Epidermal melanocyte (primary cell): ENCODE measurements around the gene PTPRD.

Experiments
- DNase-seq: peaks from one replicate; pipeline ENCODE4 v3.0.0; 2011; ENCODE audit warnings: low spot score; ENCODE audit not compliant: insufficient read length

The PTPRD gene

DNA sequence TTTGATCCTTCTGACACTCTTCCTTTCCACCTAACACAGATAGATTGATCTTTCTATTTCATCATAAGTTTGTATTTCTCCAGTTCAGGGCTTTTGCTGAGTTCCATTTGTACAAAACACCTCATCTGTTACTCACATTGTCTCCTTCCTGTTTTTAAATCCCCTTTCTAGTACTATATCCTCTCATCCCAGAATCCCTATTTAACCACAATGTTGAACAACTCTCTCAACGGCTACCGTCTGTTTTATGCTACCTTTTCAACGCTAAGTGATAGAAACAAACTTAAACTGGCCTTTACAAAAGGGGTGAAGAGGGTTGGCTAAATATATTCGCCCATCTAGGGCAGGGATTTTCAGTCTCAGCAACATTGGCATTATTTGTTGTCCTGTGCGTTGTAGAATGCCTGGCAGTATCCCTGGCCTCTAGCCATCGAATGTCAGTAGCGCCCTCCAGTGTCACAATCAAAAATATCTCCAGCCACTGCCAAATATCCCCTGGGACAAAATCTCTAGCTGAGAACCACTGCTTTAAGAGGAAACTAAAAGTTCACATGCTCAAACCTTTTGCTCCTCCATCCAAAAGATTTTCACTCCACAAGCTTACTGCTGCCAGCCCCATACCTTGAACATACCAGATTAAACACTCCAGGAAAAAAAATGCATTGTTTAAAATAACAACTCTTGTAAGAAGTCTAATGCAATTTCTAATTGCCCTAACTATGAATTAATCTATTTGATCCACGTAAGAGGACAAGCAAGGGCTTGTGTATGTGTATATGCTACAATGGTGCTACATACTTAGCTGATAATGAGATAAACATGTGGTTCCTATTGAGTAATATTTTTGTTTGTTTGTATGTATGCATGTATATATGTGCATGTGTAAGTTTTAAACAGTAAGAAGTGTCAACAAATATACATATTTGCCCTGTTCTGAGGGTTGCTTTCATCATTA lies 344.0 kb downstream of the PTPRD start:
- DNase-seq = no peak

DNA sequence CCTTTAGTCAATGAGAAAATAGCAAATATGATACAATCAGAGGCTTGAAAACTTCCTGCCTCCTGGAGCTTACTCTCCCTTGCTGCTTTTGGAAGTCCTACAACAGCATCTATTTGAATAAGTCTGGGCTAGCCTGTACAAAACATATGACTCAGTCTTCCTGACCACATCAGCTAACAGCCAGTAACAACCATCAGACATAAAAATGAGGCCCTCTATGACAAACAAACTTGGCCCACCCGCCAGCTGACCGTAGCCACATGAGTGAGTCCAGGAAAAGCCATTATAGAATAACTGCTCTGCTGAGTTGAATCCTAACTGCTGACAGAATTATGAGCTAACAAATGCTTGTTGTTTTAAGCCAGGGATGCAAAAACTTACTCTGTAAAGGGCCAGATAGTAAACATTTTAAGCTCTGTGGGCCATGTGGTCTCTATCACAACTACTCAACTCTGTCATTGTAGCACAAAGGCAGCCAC lies 347.6 kb downstream of the PTPRD start:
- peak; percentile 24 for DNase-seq

DNA sequence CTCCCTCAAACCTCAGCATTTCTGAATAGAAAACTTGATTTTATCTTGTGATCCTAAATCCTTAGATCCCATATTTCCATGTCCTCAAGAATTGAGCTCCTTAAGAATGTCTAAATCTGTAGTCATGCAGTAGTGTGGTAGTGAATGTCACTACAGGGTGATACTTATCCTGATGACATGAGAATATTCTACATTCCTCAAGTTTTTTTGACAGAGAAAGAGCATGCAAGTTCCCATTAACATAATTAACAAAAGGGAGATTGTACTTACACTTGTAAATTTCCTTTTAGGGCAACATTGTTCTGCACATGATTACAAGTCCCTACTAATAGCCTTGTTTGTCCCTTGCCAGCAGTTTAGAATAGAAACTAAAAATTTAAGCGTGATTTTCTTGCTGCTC lies 352.3 kb downstream of the PTPRD start:
- DNase-seq = no peak

DNA sequence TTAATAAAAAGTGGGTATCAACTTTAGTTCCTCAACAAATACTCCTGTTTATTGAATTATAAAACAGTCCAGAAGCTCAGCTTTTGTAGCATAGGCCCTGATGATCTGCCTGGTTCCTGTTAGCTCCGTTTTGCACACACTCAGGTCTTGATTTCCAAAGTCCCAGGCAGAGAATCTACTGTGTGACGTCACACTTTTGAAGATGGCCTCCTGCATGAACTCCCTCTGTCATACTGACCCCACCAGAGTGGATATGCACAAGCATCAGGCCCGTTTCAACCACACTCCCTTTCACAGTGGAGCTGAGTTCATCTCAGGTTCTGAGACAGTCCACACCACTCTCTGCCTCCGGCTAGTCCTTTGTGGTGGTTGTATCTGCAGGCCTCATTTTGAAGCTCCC lies 353.1 kb downstream of the PTPRD start:
- no peak for DNase-seq

DNA sequence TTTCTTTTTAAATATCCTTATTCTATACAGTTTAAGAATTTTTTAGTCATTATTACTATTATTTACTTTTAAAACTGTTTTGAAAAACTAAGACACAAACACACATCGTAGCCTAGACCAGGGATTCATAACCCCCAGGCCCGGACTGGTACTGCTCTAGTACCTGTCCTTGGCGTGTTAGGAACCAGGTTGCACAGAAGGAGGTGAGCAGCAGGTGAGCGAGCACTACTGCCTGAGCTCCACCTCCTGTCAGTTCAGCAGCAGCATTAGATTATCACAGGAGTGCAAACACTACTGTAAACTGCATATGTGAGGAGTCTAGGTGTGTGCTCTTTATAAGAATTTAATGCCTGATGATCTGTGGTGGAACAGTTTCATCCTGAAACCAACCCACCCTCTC lies 357.0 kb downstream of the PTPRD start:
- no peak for DNase-seq

DNA sequence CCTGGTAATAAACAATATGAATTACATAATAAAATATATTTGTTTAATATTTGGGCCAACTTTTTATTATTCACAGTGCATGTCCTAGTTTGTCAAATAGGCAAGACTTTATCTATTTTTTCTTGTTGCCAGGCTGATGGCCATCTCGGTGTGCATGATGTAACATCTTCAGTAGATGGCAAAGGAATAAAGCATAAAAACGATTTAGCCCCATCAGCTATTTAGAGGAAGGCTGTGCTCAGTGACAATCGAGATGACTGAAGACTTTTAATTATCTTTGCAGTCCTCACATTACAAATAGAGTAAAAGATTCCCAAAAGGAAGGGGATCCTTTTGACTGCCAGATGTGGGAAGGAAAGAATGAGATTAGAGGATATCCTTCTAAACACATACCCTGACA lies 358.5 kb downstream of the PTPRD start:
- DNase-seq = no peak

DNA sequence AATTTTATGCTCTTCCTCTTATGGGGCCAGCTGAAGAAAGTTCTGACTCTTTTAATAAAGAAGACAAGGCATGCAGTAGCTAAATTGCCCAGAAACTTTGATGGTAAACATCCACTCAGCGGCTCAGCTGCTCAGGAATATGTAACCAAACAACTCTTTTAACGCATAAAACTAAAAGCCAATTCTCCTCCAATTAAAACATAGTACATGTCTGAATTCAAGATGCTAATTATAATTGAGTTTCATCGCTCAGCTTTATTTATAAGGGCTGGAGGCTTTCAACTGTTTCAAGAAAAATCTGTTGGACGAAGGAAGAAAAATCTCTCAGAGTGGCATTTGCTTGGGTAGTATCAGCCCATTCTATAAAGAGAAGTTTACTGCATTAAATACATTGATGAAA lies 359.5 kb downstream of the PTPRD start:
- no peak for DNase-seq

DNA sequence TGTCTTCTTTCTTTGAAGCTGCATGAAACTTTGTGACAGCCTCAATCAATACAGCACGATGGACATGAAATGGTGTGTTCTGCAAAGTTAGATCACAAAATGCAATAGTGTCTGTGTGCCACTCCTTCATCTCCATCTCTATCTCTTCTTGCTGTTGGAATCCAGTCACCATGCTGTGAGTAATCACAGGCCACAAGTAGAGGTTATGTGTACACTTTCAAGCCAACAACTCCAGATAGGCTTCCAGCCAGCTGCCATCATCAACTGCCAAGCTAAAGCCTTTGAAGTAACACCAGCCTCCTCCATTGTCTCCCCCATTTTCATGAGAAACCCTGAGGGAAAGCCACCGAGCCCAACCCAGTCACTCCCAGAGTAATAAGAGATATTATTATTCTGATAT lies 360.6 kb downstream of the PTPRD start:
- no peak for DNase-seq

DNA sequence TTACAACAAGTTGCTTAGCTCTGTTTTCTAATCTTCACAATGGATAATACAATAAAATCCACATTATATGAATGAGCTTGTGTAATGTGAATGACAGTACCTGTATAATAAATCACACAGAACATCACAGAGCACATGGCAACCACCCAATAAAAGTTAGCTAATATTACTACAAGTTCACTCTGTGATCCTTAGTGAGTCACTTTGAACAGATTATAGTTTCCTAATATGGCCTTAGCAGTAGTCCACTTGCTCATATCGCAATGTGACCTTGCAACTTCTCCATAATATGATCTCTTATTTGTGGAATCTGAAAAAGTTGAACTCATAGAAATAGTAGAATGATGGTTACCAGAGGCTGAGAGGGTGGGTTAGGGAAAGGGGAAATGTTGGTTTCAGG lies 361.3 kb downstream of the PTPRD start:
- no peak for DNase-seq

DNA sequence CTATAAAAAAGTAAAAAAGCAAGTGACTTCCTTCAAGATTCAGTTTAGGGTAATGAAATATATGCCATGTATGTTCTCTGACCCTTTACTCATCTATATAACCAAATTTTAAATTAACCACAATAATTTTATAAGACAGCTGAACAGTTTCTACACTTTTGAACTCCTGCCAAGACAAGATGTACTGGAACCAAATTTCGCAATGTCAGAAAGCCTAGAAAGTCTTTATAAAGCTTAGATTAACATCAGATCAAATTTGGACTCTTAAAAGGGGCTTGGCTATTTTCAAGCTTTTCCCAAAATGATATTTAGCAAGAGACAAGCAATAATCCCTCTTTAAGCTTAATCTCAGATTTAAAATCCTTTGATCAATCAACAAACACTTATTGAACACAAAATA lies 362.6 kb downstream of the PTPRD start:
- no peak for DNase-seq

DNA sequence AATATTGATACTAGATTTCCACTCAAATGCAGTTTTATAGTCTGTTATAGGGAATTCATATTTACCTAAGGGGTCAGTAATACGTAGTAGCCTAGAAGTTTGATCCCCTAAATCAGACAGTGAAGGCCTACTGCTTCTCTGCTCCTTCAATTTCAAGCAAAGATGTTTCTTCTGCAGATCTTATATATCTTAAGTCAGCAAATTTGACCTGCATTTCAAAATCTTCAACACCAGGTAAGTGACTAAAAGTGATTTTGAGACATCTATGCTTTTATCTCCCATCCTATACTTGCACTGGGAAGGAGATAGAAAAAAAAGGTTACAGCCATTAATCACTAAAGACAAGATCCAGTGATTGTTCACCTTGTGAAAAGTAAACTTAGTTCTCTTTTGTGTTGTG lies 363.9 kb downstream of the PTPRD start:
- DNase-seq = no peak

DNA sequence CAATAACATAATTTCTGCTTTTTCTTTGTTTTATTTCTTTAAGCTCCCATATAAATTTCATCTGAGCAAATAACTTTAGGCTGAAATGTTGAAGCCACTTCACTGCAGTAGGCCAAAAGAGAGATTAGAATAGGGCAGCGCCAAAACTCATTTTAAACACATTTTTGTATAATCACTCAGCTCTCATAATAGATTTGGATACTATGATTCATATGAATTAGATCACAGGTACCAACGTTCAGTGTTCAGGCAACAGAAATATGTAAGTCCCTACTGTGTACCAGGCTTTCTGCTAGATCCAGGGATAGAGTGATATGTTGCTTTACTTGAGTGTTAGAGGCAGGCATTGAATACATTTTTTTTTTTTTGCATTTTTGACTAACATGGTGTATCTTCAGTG lies 370.5 kb downstream of the PTPRD start:
- DNase-seq = no peak

DNA sequence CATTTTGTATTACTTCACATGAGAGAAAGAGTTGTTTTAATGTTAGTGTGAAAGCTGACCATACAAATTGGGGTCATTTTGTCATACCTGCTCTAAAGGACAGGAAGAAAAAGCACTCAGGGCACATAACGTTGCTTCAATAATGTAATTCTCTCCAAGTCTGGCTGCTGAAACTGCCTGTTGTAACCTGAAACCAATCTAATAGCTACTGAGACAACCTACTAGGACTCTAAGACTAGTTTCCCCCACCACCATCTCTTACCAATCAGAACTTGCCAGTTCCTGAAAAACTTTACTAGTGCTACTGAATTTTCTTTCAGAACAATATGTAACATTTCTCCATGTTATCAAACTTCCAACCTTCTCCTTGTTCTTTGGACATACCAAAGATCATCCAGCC lies 374.7 kb downstream of the PTPRD start:
- no peak for DNase-seq

DNA sequence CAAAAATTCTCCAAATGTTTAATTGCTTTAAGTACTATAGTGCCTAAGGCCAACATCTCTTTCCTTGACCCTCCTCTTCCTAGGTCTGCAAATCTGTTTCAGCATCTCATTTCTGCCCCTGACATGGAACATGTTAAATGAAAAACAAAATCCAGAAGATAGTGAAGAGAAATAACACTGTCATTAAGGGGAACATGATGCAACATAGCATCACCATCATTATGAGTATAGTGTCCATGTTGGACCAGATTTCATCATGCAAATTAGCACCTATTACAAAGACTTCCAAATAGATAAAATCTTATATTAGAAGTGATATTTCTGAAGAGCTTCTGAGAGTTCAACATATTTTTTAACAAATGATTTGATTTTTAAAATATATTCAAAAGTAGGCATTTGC lies 375.2 kb downstream of the PTPRD start:
- no peak for DNase-seq

DNA sequence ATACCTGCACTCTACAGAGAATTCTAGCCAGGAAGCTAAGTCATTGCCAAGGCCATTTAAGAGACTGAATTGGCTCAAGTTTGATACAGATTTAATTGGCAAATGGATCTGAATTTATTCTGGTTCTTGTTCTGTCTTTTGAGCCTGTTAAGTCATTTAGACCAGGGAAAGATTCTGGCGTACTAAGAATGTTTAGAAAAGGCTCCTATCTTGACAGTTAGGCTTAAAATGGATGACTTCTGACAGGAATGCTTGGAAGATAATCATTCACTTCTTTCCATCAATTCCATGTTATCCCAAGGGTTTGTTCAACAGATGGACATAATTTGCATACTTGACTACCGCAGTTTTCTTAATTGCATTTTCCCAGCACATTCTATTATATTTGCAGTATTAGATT lies 376.6 kb downstream of the PTPRD start:
- DNase-seq = no peak

DNA sequence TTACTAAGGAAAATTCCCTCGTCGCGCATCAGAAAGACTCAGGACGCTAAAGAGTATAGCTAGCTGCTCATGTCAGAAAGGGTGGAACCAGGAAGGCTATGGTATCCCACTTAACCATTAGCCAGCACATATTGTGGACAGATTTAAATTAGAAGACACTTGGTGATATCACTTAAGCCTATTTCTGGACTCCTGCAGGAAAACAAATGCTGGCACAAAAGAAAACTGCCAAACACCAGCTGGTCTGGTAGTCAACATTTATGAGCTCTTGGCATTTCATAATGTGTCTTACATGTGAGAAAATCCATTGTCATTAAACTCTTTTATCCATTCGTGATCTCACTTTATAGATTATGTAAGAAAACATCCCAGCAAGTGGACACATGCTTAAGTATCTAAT lies 377.4 kb downstream of the PTPRD start:
- no peak for DNase-seq

DNA sequence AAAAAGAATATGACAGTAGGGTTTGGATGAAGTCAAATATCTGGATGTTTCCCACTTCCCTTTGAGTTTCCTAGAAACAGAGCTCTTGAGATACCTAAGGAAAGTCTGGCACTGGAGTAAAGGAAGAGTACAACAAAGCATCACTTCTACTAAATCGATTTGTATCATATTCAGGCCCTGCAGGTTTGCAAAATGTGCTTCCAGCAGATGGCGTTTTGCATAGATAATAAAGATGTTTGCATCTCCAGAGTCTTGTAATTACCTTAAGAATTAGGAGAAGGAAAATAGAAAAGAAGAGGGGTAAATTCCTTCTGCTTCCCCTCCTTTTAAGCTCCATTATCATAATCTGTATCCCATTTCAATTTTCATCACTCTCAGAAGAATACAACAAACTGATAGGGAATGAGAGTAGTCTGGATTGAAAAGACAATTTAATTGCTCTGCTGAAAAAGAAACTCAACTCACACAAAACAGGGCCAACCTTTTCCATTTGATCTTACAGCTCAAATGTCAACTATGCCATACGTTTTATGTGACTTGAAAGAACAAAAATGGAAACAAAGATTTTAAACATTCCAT lies 380.4 kb downstream of the PTPRD start:
- DNase-seq = no peak

DNA sequence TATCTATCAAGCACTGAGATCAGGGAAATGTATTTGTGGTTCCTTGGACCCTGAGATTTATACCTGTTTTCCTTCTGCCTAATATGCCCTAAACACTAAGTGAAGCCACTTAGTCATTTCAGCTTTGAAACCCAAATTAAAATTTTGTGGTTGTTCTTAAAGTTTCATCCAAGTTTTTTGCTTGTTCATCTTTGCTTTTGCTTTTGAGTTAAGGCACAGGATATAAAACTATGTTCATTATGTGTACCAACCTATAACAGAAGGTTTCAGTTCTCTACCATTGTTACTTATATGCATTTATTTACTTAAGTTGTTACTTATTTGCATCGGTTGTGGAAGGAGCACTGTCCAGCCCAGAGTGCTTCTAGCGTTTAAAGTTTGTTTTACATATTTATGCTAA lies 382.3 kb downstream of the PTPRD start:
- no peak for DNase-seq

DNA sequence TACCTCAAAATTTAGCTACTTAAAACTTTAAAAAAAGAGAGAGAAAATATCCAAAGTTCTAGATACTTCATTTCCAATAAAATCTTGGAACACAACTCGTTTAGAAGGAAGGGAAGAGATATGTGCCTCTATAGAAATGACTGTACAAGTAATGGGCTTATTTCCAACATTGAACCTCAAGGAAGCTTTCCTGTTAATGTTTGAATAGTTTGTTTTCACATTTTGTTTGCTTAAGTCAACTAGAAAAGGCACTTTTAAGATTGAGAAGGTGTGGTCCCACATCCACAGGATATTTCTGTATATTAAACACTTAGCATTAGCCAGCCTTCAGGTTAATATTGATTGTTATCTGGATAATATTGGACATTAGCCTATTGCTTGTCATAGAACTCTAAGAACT lies 384.7 kb downstream of the PTPRD start:
- DNase-seq = no peak

DNA sequence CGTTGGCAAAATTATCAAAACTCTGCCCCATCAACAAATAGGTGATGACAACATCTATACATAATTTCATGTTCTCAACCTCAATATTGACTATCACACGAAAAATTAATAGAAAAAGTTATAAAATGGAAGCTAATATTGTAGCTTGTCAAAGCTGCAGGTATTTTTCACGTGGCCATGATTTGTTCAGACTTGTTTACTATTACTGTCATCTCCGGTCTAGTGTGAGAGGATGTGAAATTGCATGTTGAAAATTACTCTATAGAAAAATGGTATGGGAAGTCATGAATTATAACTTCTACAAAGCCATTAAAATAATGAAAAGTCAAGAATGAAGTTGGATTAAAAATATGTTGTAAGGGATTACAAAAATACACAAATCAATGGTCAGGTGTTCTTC lies 385.8 kb downstream of the PTPRD start:
- DNase-seq = no peak

DNA sequence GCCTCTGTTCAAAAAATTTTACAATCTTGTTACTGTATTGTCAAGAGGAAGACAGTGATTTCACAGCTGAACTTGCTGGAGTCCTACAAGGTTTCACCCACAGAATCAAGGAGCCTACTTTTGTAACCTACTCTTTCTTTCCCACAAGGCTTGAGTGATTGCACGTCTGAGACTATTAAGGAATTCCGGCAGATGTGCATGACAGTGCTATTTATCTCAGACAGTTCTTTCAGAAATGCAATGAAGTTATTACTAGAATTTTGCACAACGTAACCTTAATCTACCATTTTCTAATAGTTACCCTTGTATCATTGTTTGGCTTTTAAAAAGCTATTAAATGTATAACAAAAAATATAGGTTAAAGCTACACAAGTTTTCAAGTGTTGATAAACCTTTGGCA lies 400.1 kb downstream of the PTPRD start:
- no peak for DNase-seq

DNA sequence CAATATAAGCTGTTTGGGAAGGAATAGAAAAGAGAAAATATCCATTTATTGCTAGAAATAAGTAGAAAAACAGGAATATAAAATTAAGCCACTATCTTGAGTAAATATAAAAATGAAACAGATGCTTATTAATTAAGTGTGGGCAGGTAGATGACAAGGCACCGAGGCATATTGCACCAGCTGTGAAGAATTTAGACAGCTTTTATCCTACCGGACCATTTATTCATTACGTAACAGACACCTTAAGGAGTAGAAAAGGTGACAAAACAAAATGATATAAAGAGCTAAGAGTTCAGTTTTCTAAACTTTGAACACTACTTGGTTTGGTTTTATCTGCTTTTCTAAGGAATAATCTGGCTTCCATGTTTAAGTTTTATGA lies 404.1 kb downstream of the PTPRD start:
- DNase-seq = no peak

DNA sequence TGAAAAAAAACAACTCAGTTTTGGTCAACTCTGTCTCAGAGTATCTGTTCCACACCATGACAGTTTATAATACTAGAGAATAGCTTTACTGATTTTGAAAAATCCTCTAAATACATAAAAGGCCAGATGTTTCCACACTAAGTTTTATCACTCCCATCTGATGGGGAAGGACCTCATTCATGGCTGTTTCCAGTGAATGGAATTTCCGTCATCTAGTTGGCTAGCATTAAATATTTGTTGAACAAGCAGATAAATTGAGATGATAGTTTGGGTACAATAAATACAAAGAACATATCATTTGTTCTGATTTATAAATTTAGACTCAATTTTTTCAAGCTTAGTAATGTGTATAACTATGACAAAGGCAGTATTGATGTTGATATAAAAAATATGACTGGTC lies 408.5 kb downstream of the PTPRD start:
- DNase-seq = no peak
